Astrocyte (in vitro differentiated cells and primary cell): Measurements from ENCODE around the gene ZDHHC14.

ENCODE experiments used
- CTCF ChIP-seq: IDR thresholded peaks from 2 replicates; pipeline ENCODE4 v1.5.1; 2011; ENCODE audit warnings: low read depth, mild to moderate bottlenecking, inconsistent platforms, low read length, moderate library complexity; ENCODE audit not compliant: insufficient read depth
- EZH2 ChIP-seq: IDR thresholded peaks from 2 replicates; pipeline ENCODE4 v1.6.1; 2012; ENCODE audit warnings: mild to moderate bottlenecking, low read length, inconsistent platforms; ENCODE audit not compliant: insufficient read depth

- TF ChIP-seq CTCF: no peak
- TF ChIP-seq EZH2: no peak
Observed at GRCh38 chr6:157468054-157468453, 87.1 kb downstream of the ZDHHC14 start.
